Naive thymus-derived CD8-positive, alpha-beta T cell (primary cell): ENCODE measurements around the gene UGT1A3. TPM values are rescaled to one million over a fixed set of nuclear protein-coding genes. Genes with fewer than 3 reads are reported as not detected.

Experiments used
- ATAC-seq, 2 donors: fragments of 150-1000 bp; cut with Tn5 transposase in 1 of 2; sonication (Bioruptor Pico), chemical (Tn5 transposase) in 1 of 2; 1 replicate in 1 of 2; 2 replicates in 1 of 2; pipeline ENCODE4 v1.10.0; 2021; ENCODE audit warnings: mild to moderate bottlenecking in 2 of 2, moderate library complexity in 2 of 2
- POLR2A ChIA-PET: fragments of 350-600 bp; sonication (Branson Sonifier 250); formaldehyde crosslinking; loops from one replicate; lab custom pipeline; 2021; ENCODE audit warnings: antibody characterized with exemption; lab: Charles Lee
- DNase-seq, 10 donors: peaks; one replicate each; pipeline versions ENCODE4 v3.0.0 to v3.0.0-alpha.2; 2020 to 2022
- H3K27ac Mint-ChIP-seq, 10 donors: one replicate each; pipeline ENCODE4 v1.8.0; 2020 to 2022; ENCODE audit warnings: mild to moderate bottlenecking in 10 of 10, mixed read lengths in 10 of 10, moderate library complexity in 4 of 10, inconsistent platforms in 1 of 10
- H3K27me3 Mint-ChIP-seq, 5 donors: one replicate each; pipeline ENCODE4 v1.8.0; 2021 to 2022; ENCODE audit warnings: mixed read lengths in 5 of 5
- H3K36me3 Mint-ChIP-seq, 3 donors: one replicate each; pipeline ENCODE4 v1.8.0; 2020 to 2022; ENCODE audit warnings: mixed read lengths in 3 of 3, mild to moderate bottlenecking in 2 of 3, inconsistent platforms in 1 of 3
- H3K4me1 Mint-ChIP-seq, 4 donors: one replicate each; pipeline ENCODE4 v1.8.0; 2021 to 2022; ENCODE audit warnings: mixed read lengths in 4 of 4
- H3K4me3 Mint-ChIP-seq, 10 donors: one replicate each; pipeline ENCODE4 v1.8.0; 2020 to 2022; ENCODE audit warnings: mild to moderate bottlenecking in 10 of 10, mixed read lengths in 10 of 10, moderate library complexity in 6 of 10, inconsistent platforms in 1 of 10
- H3K9me3 Mint-ChIP-seq, 9 donors: one replicate each; pipeline ENCODE4 v1.8.0; 2020 to 2022; ENCODE audit warnings: mixed read lengths in 9 of 9, mild to moderate bottlenecking in 3 of 9, inconsistent platforms in 1 of 9, moderate library complexity in 1 of 9
- polyA plus RNA-seq, 3 donors: library from polyadenylated mRNA; unstranded; fragments of 300-500 nt; fragmentation: Illumina TruSeq; gene quantifications; one replicate each; pipeline ENCODE4 v1.2.3, GENCODE V29; 2021
- total RNA-seq, 8 experiments: library from RNA in 2 of 8; stranded (reverse) in 2 of 8; gene quantifications; one replicate each; pipeline ENCODE4 v1.2.3 and lab custom pipeline; 2021 to 2026

The UGT1A3 gene
- total and polyA plus RNA-seq, 5 experiments from 2014 or later: not detected

GRCh38 chr2:233772153-233772552 is 43.3 kb downstream of the UGT1A3 start:
- POLR2A ChIA-PET: no interaction called here
- H3K36me3 Mint-ChIP-seq: peaks cover 0 to 16% (median 3%) of the 10 kb centered on the region in 3 donors
- H3K27me3 Mint-ChIP-seq: peaks cover 7 to 28% (median 12%) of the 10 kb centered on the region in 5 donors
- H3K27ac Mint-ChIP-seq: no peak overlapping the region
- peaks cover 0 to 22% (median 10%) of the 10 kb centered on the region in 9 donors for H3K9me3 Mint-ChIP-seq
- ATAC-seq (no peak), DNase-seq (no peak)
- no peak overlapping the region for H3K4me3 Mint-ChIP-seq
- H3K4me1 Mint-ChIP-seq: peaks cover 0 to 2% (median 0%) of the 10 kb centered on the region in 4 donors

DNA sequence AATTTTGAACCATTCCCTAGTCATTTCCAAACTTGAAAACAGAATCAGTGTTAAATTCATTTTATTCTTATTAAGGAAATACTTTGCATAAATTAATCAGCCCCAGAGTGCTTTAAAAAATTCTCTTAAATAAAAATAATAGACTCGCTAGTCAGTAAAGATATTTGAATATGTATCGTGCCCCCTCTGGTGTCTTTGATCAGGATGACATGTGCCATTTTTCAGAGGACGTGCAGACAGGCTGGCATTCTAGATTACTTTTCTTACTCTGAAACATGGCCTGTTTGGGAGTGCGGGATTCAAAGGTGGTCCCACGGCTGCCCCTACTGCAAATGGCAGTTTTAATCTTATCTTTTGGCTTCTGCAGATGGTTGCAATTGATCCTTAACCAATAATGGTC is 43.7 kb downstream of the UGT1A3 start:
- ATAC-seq: no peak
- POLR2A ChIA-PET: no interaction called here
- no peak overlapping the region for H3K4me3 Mint-ChIP-seq
- no peak for DNase-seq
- H3K27me3 Mint-ChIP-seq: peaks cover 10 to 29% (median 12%) of the 10 kb centered on the region in 5 donors
- H3K9me3 Mint-ChIP-seq: peaks cover 0 to 22% (median 10%) of the 10 kb centered on the region in 9 donors
- peaks cover 0 to 17% (median 3%) of the 10 kb centered on the region in 3 donors for H3K36me3 Mint-ChIP-seq
- H3K27ac Mint-ChIP-seq: no peak overlapping the region
- H3K4me1 Mint-ChIP-seq: peaks cover 0 to 2% (median 0%) of the 10 kb centered on the region in 4 donors

GRCh38 chr2:233773854-233774253 is 45.0 kb downstream of the UGT1A3 start:
- H3K4me1 Mint-ChIP-seq: peaks cover 0 to 2% (median 0%) of the 10 kb centered on the region in 4 donors
- ATAC-seq (no peak), DNase-seq (no peak)
- peaks cover 0 to 17% (median 3%) of the 10 kb centered on the region in 3 donors for H3K36me3 Mint-ChIP-seq
- POLR2A ChIA-PET: no interaction called here
- H3K9me3 Mint-ChIP-seq: peaks cover 0 to 27% (median 10%) of the 10 kb centered on the region in 9 donors
- H3K27me3 Mint-ChIP-seq: peaks cover 12 to 37% (median 14%) of the 10 kb centered on the region in 5 donors
- no peak overlapping the region for H3K4me3 Mint-ChIP-seq
- H3K27ac Mint-ChIP-seq: no peak overlapping the region

GRCh38 chr2:233775414-233775813 is 46.6 kb downstream of the UGT1A3 start:
- POLR2A ChIA-PET: no interaction called here
- Mint-ChIP-seq H3K36me3 (peaks cover 0 to 17% (median 3%) of the 10 kb centered on the region in 3 donors), H3K9me3 (peaks cover 0 to 30% (median 12%) of the 10 kb centered on the region in 9 donors)

DNA sequence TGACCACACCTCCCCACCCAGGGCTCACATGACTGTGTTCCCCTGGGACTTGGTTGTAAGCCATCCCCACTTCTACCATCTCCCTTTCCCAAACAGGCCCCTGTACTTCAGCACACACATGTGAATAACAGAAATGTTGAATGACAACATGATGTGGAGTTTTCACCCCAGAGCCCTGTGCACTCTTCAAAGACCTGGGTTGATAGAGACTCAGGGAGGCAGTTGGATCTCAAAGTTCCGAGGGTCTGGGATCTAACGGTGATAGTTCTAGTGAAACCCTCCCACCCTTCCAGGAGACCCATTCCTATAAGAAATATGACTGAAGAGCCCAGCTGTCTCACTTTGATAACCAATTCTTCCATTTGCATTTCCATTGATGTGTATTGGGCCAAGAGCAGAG is 49.2 kb downstream of the UGT1A3 start, which contains the start of gene MROH2A:
TSS of gene MROH2A (plus strand) at position 301 of the 400 bp plus-strand sequence. CDS start 1,029 bp downstream, outside the sequence.
- ATAC-seq (no peak), DNase-seq (no peak)
- H3K27me3 Mint-ChIP-seq: peaks cover 11 to 44% (median 21%) of the 10 kb centered on the region in 5 donors
- H3K9me3 Mint-ChIP-seq: peaks cover 3 to 34% (median 15%) of the 10 kb centered on the region in 9 donors
- H3K4me3 Mint-ChIP-seq: no peak within 1 kb of the TSS
- POLR2A ChIA-PET: no interaction called here
- peaks cover 0 to 17% (median 3%) of the 10 kb centered on the region in 3 donors for H3K36me3 Mint-ChIP-seq
- H3K27ac Mint-ChIP-seq: no peak within 1 kb of the TSS
- H3K4me1 Mint-ChIP-seq: peaks cover 0 to 2% (median 0%) of the 10 kb centered on the region in 4 donors

More at GRCh38 chr2:233775414-233775813, 46.6 kb downstream of the UGT1A3 start:
- H3K4me1 Mint-ChIP-seq: peaks cover 0 to 2% (median 0%) of the 10 kb centered on the region in 4 donors
- peak overlapping the region in 1 of 10 donors; percentile 31 for H3K27ac Mint-ChIP-seq
- no peak for ATAC-seq
- H3K4me3 Mint-ChIP-seq: no peak overlapping the region
- DNase-seq: no peak
- H3K27me3 Mint-ChIP-seq: peaks cover 7 to 40% (median 17%) of the 10 kb centered on the region in 5 donors

GRCh38 chr2:233779722-233780121 is 50.9 kb downstream of the UGT1A3 start:
- no peak for DNase-seq
- H3K27me3 Mint-ChIP-seq: peaks cover 18 to 46% (median 27%) of the 10 kb centered on the region in 5 donors
- POLR2A ChIA-PET: no interaction called here
- H3K36me3 Mint-ChIP-seq: peaks cover 0 to 17% (median 3%) of the 10 kb centered on the region in 3 donors
- no peak overlapping the region for H3K27ac Mint-ChIP-seq
- H3K9me3 Mint-ChIP-seq: peaks cover 3 to 34% (median 15%) of the 10 kb centered on the region in 9 donors
- H3K4me3 Mint-ChIP-seq: no peak overlapping the region
- H3K4me1 Mint-ChIP-seq: peaks cover 0 to 2% (median 0%) of the 10 kb centered on the region in 4 donors
- ATAC-seq: no peak

GRCh38 chr2:233780771-233781170 is 51.9 kb downstream of the UGT1A3 start:
- Mint-ChIP-seq H3K27ac (peak overlapping the region in 1 of 10 donors; percentile 53), H3K36me3 (peaks cover 0 to 17% (median 0%) of the 10 kb centered on the region in 3 donors), H3K4me1 (no peaks in the 10 kb centered on the region), H3K27me3 (peaks cover 16 to 42% (median 22%) of the 10 kb centered on the region in 5 donors), H3K4me3 (no peak overlapping the region), H3K9me3 (peaks cover 3 to 25% (median 15%) of the 10 kb centered on the region in 9 donors)
- DNase-seq: no peak
- POLR2A ChIA-PET: no interaction called here
- ATAC-seq: no peak

GRCh38 chr2:233789554-233789953 is 60.7 kb downstream of the UGT1A3 start:
- peaks cover 0 to 12% (median 0%) of the 10 kb centered on the region in 4 donors for H3K4me1 Mint-ChIP-seq
- H3K4me3 Mint-ChIP-seq: no peak overlapping the region
- H3K27ac Mint-ChIP-seq: no peak overlapping the region
- no peak for DNase-seq
- peaks cover 4 to 15% (median 8%) of the 10 kb centered on the region in 5 donors for H3K27me3 Mint-ChIP-seq
- H3K36me3 Mint-ChIP-seq: peaks cover 0 to 11% (median 0%) of the 10 kb centered on the region in 3 donors
- ATAC-seq: no peak
- H3K9me3 Mint-ChIP-seq: peaks cover 0 to 9% (median 0%) of the 10 kb centered on the region in 9 donors
- POLR2A ChIA-PET: no interaction called here

- Mint-ChIP-seq H3K9me3 (peaks cover 0 to 6% (median 0%) of the 10 kb centered on the region in 9 donors), H3K4me3 (no peak overlapping the region), H3K27ac (peak overlapping the region in 1 of 10 donors; percentile 10), H3K4me1 (peaks cover 0 to 12% (median 0%) of the 10 kb centered on the region in 4 donors), H3K27me3 (peaks cover under 1 to 8% (median 2%) of the 10 kb centered on the region in 5 donors), H3K36me3 (peaks cover 0 to 2% (median 0%) of the 10 kb centered on the region in 3 donors)
- peak in 1 of 10 donors; percentile 60 for DNase-seq
- ATAC-seq: no peak
- POLR2A ChIA-PET: interaction anchor here (0.6 kb wide), 1 partner anchor 15 kb away, joined by 4 read pairs; no protein-coding TSS in a partner anchor
Observed at GRCh38 chr2:233791151-233791882, 62.5 kb downstream of the UGT1A3 start.

DNA sequence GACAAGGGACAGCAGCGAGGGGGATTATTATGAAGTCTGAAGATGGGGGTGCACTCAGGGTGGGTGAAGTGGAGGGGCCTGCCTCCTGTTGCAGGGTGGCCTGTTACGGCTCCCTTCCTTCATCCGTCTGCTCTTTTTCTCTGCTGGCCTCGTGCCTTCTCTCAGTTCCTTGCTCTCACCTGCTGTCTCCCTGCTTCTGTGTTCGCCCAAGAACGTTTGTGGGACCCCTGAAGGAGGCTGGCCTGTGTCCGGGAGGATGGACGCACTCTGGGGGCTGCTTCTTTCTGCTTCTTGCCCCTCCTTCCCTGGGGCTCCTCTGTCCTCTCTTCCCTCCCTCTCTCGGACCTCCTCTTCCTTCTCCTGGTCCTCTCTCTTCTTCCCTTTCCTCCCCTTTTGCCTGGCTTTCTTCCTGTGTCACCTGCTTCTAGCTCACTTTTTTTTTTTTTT is 63.1 kb downstream of the UGT1A3 start:
- no peak for DNase-seq
- peak overlapping the region in 1 of 10 donors; percentile 85 for H3K27ac Mint-ChIP-seq
- no peak overlapping the region for H3K4me3 Mint-ChIP-seq
- no peaks in the 10 kb centered on the region for H3K36me3 Mint-ChIP-seq
- ATAC-seq: no peak
- H3K27me3 Mint-ChIP-seq: peaks cover 0 to 5% (median 0%) of the 10 kb centered on the region in 5 donors
- peaks cover 0 to 4% (median 0%) of the 10 kb centered on the region in 9 donors for H3K9me3 Mint-ChIP-seq
- POLR2A ChIA-PET: interaction anchor here (0.6 kb wide), 1 partner anchor 16 kb away, joined by 4 read pairs; no protein-coding TSS in a partner anchor
- H3K4me1 Mint-ChIP-seq: peaks cover 0 to 12% (median 0%) of the 10 kb centered on the region in 4 donors

DNA sequence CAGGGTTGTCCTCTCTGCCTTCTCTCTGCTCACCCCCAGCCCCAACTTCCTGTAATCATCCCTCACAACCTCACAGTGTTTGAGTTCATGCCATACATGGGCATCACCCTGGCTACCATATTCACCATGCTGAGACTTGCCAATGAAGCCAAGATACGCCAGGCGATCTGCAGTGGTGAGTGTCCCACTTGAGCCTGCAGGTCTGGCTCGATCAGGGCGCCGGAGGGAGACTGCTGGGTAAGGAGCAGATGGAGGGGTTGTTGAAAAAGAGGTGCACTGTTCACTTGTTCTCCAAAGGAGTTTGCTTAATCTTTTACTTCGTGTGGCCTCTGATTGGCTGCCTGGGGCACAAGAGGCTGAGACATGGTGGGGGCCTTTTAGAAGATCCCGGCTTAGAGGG is 63.9 kb downstream of the UGT1A3 start:
- H3K27ac Mint-ChIP-seq: no peak overlapping the region
- POLR2A ChIA-PET: no interaction called here
- H3K4me3 Mint-ChIP-seq: no peak overlapping the region
- no peak for DNase-seq
- peaks cover 0 to 12% (median 0%) of the 10 kb centered on the region in 4 donors for H3K4me1 Mint-ChIP-seq
- H3K27me3 Mint-ChIP-seq: peaks cover 0 to 5% (median 0%) of the 10 kb centered on the region in 5 donors
- H3K36me3 Mint-ChIP-seq: no peaks in the 10 kb centered on the region
- H3K9me3 Mint-ChIP-seq: peaks cover 0 to 4% (median 0%) of the 10 kb centered on the region in 9 donors
- ATAC-seq: no peak

DNA sequence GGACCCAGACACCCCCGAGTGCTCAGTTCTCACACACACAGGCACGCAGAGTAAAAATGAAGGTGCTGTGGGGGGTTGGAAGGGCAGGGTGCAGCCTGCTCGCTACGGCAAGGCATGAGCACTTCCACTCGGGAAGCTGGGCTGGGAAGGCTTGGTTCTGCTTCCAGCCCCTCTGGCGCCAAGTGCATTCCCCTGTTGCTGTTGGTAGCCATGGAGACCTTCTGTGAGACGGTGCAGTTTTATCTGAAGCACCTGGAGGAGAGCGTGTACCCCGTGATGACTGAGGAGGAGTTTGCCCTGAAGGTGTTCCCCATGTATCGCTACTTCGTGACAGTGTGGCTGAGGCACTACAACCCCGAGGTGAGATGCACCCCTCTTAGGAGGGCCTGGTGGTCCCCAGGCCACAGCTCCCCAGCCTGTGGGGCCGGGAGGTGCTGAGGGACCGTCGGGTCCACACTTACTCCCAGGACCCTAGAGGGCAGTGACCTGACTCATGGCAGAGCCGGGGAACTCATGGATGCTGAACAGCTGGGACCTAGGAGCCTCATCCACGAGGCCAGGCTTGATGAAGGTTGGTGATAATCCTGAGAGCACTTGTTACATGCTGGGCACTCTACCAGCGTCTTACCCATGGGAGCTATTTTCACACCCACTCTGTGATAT is 64.8 kb downstream of the UGT1A3 start:
- DNase-seq (peak in 1 of 10 donors; percentile 55), ATAC-seq (no peak)
- Mint-ChIP-seq H3K4me1 (peaks cover 0 to 12% (median 0%) of the 10 kb centered on the region in 4 donors), H3K27me3 (peaks cover 0 to 5% (median 2%) of the 10 kb centered on the region in 5 donors), H3K36me3 (no peaks in the 10 kb centered on the region), H3K9me3 (peaks cover 0 to 4% (median 0%) of the 10 kb centered on the region in 9 donors), H3K4me3 (no peak overlapping the region), H3K27ac (no peak overlapping the region)
- POLR2A ChIA-PET: no interaction called here
